K562 (cell line): ENCODE results near the gene MYO1D. TPM values are rescaled to one million over a fixed set of nuclear protein-coding genes. Genes with fewer than 3 reads are reported as not detected.

Source experiments
- ATF4 ChIP-seq: fragments of 450-650 bp; formaldehyde crosslinking; IDR thresholded peaks from 2 replicates; pipeline ENCODE4 v1.4.0; 2022; ENCODE audit warnings: mild to moderate bottlenecking, moderate library complexity
- CCNT2 ChIP-seq: IDR thresholded peaks from 2 replicates; pipeline ENCODE4 v1.6.1; 2011; ENCODE audit warnings: borderline replicate concordance, low read depth, mild to moderate bottlenecking, moderate library complexity, mixed read lengths, low read length; ENCODE audit not compliant: insufficient read length; ENCODE audit errors: extremely low read depth
- CTCF ChIP-seq, 3 experiments: IDR thresholded peaks in 2 of 3; conservative IDR thresholded peaks in 1 of 3; 2 replicates each; pipeline ENCODE4 v1.5.1; 2011 to 2012; ENCODE audit warnings: low read length in 3 of 3, mild to moderate bottlenecking in 3 of 3, control low read depth in 2 of 3, improper control_type of control experiment in 1 of 3, inconsistent platforms in 1 of 3, low read depth in 1 of 3, mixed read lengths in 1 of 3, moderate library complexity in 1 of 3; ENCODE audit not compliant: insufficient read depth in 2 of 3
- DDX20 ChIP-seq: fragments of 450-650 bp; IDR thresholded peaks from 2 replicates; pipeline ENCODE4 v1.6.1; 2016; ENCODE audit warnings: missing genetic modification characterization, low read depth, mild to moderate bottlenecking, missing compliant biosample characterization, moderate library complexity
- E2F6 ChIP-seq, 2 experiments: IDR thresholded peaks; 2 replicates each; pipeline ENCODE4 v1.6.1; 2011; ENCODE audit warnings: borderline replicate concordance in 1 of 2, control low read depth in 1 of 2, low read depth in 1 of 2, low read length in 1 of 2, mild to moderate bottlenecking in 1 of 2, mixed read lengths in 1 of 2, moderate library complexity in 1 of 2; ENCODE audit not compliant: insufficient read depth in 1 of 2, insufficient read length in 1 of 2, poor library complexity in 1 of 2, severe bottlenecking in 1 of 2; ENCODE audit errors: extremely low read depth in 1 of 2
- EGR1 ChIP-seq: fragments of 450-650 bp; conservative IDR thresholded peaks from 2 replicates; pipeline ENCODE4 v1.6.1; 2017; ENCODE audit warnings: mild to moderate bottlenecking
- FOXA1 ChIP-seq: fragments of 450-650 bp; IDR thresholded peaks from 2 replicates; pipeline ENCODE4 v1.6.1; 2016; ENCODE audit warnings: mild to moderate bottlenecking, borderline replicate concordance
- FOXM1 ChIP-seq, 2 experiments: fragments of 450-650 bp in 1 of 2; sonication (generic) in 1 of 2; formaldehyde crosslinking in 1 of 2; IDR thresholded peaks; 2 replicates each; pipeline versions ENCODE4 v1.6.1 to v1.9.0; 2017 to 2022; ENCODE audit warnings: low read depth in 2 of 2, mild to moderate bottlenecking in 2 of 2, missing genetic modification reagents in 1 of 2, moderate library complexity in 1 of 2
- FOXP1 ChIP-seq: sonication (generic); formaldehyde crosslinking; IDR thresholded peaks from 2 replicates; pipeline ENCODE4 v1.8.0; 2022; ENCODE audit warnings: mild to moderate bottlenecking, missing genetic modification reagents
- NR4A1 ChIP-seq, 2 experiments: fragments of 250-450 bp in 1 of 2; fragments of 450-650 bp in 1 of 2; sonication (Bioruptor Pico) in 1 of 2; IDR thresholded peaks; 2 replicates each; pipeline versions ENCODE4 v1.4.0 to v1.6.1; 2016 to 2020; ENCODE audit warnings: mild to moderate bottlenecking in 2 of 2, missing compliant biosample characterization in 1 of 2, missing genetic modification characterization in 1 of 2, moderate library complexity in 1 of 2
- NRF1 ChIP-seq, 2 experiments: fragments of 450-650 bp; IDR thresholded peaks in 1 of 2; conservative IDR thresholded peaks in 1 of 2; 2 replicates each; pipeline ENCODE4 v1.6.1; 2014; ENCODE audit warnings: mild to moderate bottlenecking in 2 of 2
- PHF20 ChIP-seq: fragments of 450-650 bp; IDR thresholded peaks from 2 replicates; pipeline ENCODE4 v1.6.1; 2018; ENCODE audit not compliant: partially characterized antibody
- PHF8 ChIP-seq: fragments of 200-600 bp; sonication (generic); IDR thresholded peaks from 2 replicates; pipeline ENCODE4 v1.6.1; 2012; ENCODE audit warnings: mixed run types, mild to moderate bottlenecking, inconsistent platforms, low read length, moderate library complexity, borderline replicate concordance
- POLR2A ChIP-seq: fragments of 450-650 bp; conservative IDR thresholded peaks from 2 replicates; pipeline ENCODE4 v1.6.1; 2016
- RFX5 ChIP-seq: IDR thresholded peaks from 2 replicates; pipeline ENCODE4 v1.6.1; 2011; ENCODE audit warnings: low read depth, mild to moderate bottlenecking, improper control_type of control experiment, low read length
- TAF1 ChIP-seq: IDR thresholded peaks from 2 replicates; pipeline ENCODE4 v1.6.1; 2011; ENCODE audit warnings: mild to moderate bottlenecking, low read length, moderate library complexity; ENCODE audit not compliant: insufficient read depth, control insufficient read depth, severe bottlenecking; ENCODE audit errors: extremely low read depth
- USF1 ChIP-seq: sonication (generic); formaldehyde crosslinking; IDR thresholded peaks from 2 replicates; pipeline ENCODE4 v1.9.0; 2022; ENCODE audit warnings: mild to moderate bottlenecking, missing genetic modification reagents
- XRCC3 ChIP-seq: fragments of 450-650 bp; IDR thresholded peaks from 2 replicates; pipeline ENCODE4 v1.6.1; 2017; ENCODE audit warnings: mild to moderate bottlenecking, moderate library complexity
- ZZZ3 ChIP-seq: fragments of 450-650 bp; IDR thresholded peaks from 2 replicates; pipeline ENCODE4 v1.6.1; 2016; ENCODE audit warnings: antibody characterized with exemption, mild to moderate bottlenecking, moderate library complexity
- polyA plus RNA-seq, 8 experiments: library from polyadenylated mRNA; depleted of rRNA in 4 of 8; stranded (reverse) in 5 of 8; unstranded in 3 of 8; fragments of >200 nt; fragmentation: Nextera tagmentation in 2 of 8; fragmentation: Illumina TruSeq in 1 of 8; extraction: Ambion mirVana in 2 of 8; extraction: Trizol in 1 of 8; gene quantifications; 2 replicates each; pipeline versions ENCODE4 v1.2.1 to v1.2.3, GENCODE V29; 2011 to 2014; ENCODE audit warnings: inconsistent platforms in 1 of 8, missing spikeins in 1 of 8
- total RNA-seq, 7 experiments: library from RNA; depleted of rRNA in 6 of 7; stranded (reverse); fragments of >200 nt in 6 of 7; fragmentation: Illumina TruSeq in 2 of 7; extraction: Trizol in 2 of 7; gene quantifications; 2 replicates each; pipeline versions ENCODE4 v1.2.1 to v1.2.3, GENCODE V29; 2011 to 2021; ENCODE audit warnings: low replicate concordance in 1 of 7

Gene MYO1D
- total and polyA plus RNA-seq, 9 of the 15 experiments (the other 6 are each of a cell fraction or from before 2014, with no cell fraction given): 2.1 to 71.2 (median 45.4) TPM

GRCh38 chr17:32486111-32486700 lies 390.7 kb downstream of the MYO1D start (continued):
- TF ChIP-seq ATF4 (CRISPR knock-in tag) (no peak), E2F6 (IDR thresholded peaks at IDR 0.05; ENCODE audit: borderline replicate concordance in 1 of 2, extremely low read depth in 1 of 2, insufficient read depth in 1 of 2, insufficient read length in 1 of 2, low read depth in 1 of 2, low read length in 1 of 2, poor library complexity in 1 of 2, severe bottlenecking in 1 of 2) (peak; percentile 98 to 100), FOXA1 (no peak), EGR1 (no peak), NRF1 (conservative IDR thresholded peaks at IDR 0.05 in 1 of 2, IDR thresholded peaks at IDR 0.05 in 1 of 2) (peak in 1 of 2 experiments; percentile 59; a peak in 2 of 4 replicates), NR4A1 (CRISPR knock-in tag; IDR thresholded peaks at IDR 0.05) (no peak), NR4A1 (tag; IDR thresholded peaks at IDR 0.05) (no peak), RFX5 (no peak), CTCF (IDR thresholded peaks at IDR 0.05 in 2 of 3, conservative IDR thresholded peaks at IDR 0.05 in 1 of 3; ENCODE audit: insufficient read depth in 2 of 3, low read depth in 1 of 3, low read length in 3 of 3) (peak in 1 of 3 experiments; percentile 0; a peak in 1 of 6 replicates), FOXP1 (CRISPR knock-in tag) (no peak; the same call in 1 of the 2 replicates), USF1 (CRISPR knock-in tag) (peak; percentile 44; the same call in 1 of the 2 replicates), XRCC3 (no peak), CCNT2 (peak; percentile 14), PHF20 (no peak), TAF1 (peak; percentile 37), PHF8 (peak; percentile 43; the same call in 1 of the 2 replicates), DDX20 (no peak), ZZZ3 (no peak), FOXM1 (IDR thresholded peaks at IDR 0.05; ENCODE audit: low read depth) (no peak), FOXM1 (CRISPR knock-in tag; IDR thresholded peaks at IDR 0.05; ENCODE audit: low read depth) (no peak), POLR2A (peak; percentile 62)
